GM10248 (cell line): ENCODE measurements around the gene COL19A1.

Experiments
- CTCF ChIA-PET: fragments of 300-600 bp; sonication (Branson Sonifier 250); formaldehyde crosslinking; extraction: SDS; loops from one replicate; lab custom pipeline; 2021; ENCODE audit warnings: antibody characterized with exemption; lab: Yijun Ruan, JAX
- POLR2A ChIA-PET: fragments of 350-650 bp; sonication (Branson Sonifier 250); formaldehyde crosslinking; extraction: SDS; loops from one replicate; lab custom pipeline; 2020; ENCODE audit warnings: antibody characterized with exemption; lab: Yijun Ruan, JAX
- DNase-seq: peaks from one replicate; pipeline ENCODE4 v3.0.0; 2012; ENCODE audit errors: extremely low spot score
- TF ChIP-seq, protein P1 (sequence below): IDR thresholded peaks from 2 replicates; pipeline ENCODE4 v1.5.1; 2012; ENCODE audit warnings: mild to moderate bottlenecking, low read depth; ENCODE audit errors: extremely low read depth, missing control alignments, control extremely low read depth

The COL19A1 gene

DNA sequence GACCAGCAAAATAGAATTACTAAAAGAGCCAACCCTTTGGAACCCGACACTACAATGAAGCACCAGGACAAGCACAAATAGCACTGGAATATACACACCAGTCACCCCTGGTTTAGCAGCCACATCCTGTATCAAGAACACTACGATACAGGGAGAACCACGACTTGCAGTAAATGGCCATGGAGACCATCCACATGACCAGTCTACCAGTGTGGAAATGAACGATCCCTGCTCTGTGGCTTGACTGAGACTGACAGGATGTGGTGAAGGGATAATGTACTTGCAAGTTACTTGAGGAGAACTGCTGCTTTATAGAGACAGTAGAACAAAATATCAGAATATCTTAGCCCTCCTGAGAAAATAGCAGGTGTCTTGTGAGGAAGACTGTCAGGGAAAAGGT lies 266.9 kb downstream of the COL19A1 start:
- CTCF ChIA-PET = interaction anchor here (1.1 kb wide), 1 partner anchor 19 kb away, joined by 3 read pairs; no protein-coding TSS in a partner anchor
- POLR2A ChIA-PET = no interaction called here
- DNase-seq = no peak
- TF ChIP-seq, protein P1, sequence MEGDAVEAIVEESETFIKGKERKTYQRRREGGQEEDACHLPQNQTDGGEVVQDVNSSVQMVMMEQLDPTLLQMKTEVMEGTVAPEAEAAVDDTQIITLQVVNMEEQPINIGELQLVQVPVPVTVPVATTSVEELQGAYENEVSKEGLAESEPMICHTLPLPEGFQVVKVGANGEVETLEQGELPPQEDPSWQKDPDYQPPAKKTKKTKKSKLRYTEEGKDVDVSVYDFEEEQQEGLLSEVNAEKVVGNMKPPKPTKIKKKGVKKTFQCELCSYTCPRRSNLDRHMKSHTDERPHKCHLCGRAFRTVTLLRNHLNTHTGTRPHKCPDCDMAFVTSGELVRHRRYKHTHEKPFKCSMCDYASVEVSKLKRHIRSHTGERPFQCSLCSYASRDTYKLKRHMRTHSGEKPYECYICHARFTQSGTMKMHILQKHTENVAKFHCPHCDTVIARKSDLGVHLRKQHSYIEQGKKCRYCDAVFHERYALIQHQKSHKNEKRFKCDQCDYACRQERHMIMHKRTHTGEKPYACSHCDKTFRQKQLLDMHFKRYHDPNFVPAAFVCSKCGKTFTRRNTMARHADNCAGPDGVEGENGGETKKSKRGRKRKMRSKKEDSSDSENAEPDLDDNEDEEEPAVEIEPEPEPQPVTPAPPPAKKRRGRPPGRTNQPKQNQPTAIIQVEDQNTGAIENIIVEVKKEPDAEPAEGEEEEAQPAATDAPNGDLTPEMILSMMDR = no peak

DNA sequence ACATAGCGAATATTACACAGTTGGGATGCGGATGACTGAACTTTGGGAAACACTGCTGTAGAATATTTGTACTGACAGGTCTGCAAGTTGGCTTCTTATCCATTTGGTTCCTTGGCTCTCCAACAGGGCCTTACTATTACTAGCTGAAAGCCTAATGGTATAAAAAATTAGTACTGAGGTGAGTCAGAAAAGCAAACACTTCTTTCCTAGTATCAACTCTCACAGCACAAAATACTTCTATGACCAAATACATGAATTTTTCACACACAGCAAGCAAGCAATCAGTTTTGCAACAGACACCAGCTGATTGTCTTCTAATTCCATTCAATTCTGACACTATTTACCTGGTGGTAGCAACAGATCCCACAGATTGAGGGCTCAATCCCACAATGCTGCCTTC lies 268.2 kb downstream of the COL19A1 start:
- POLR2A ChIA-PET = no interaction called here
- TF ChIP-seq, protein P1 = no peak
- CTCF ChIA-PET = interaction anchor here (0.7 to 1.5 kb wide), 4 partner anchors 12 to 30 kb away, joined by 3 to 4 read pairs (median 3); no protein-coding TSS in a partner anchor
- DNase-seq = no peak

DNA sequence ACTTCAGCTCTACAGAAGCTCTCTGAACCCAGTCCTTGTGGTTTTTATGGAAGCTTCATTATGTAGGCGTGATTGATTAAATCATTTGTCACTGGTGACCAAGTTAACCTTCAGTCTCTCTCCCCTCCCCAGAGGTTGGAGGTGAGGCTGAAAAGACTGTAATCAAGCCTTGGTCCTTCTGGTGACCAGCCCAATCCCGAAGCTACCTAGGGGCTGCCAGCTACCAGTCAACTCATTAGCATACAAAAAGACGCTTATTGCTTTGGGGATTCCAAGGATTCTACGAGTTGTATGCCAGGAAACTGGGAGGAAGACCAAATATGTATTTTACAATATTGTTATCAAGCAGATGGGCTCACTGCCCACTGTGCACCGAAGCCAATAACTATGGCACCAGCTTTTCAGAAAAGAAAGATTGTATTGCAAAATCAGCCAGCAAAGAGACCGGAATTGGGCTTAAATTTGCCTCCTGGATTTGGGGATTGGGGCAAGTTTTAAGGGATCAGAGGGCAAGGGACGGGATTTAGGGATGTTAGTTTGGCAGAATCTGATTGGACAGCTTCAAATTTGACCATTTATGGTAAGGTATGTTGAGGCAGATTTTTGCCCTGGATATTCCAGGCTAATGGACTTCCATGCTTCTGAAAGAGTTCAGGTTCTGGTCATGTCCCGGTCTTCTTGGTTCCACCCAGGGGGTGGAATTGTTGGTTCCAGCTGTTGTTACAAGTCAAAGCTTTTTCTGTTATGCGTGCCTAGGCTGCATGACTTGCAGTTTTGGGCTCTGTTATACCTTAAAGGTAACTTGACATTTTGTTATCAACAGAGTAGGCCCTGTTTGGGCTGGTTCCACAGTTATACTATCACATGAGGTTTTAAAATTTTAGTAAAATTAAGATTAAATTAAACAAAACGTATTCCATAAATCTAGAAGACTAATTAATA lies 269.1 kb downstream of the COL19A1 start:
- ChIA-PET CTCF (interaction anchor here (0.7 to 1.5 kb wide), 4 partner anchors 12 to 29 kb away, joined by 3 to 4 read pairs (median 3); no protein-coding TSS in a partner anchor), POLR2A (no interaction called here)
- TF ChIP-seq, protein P1 = no peak
- DNase-seq = no peak

DNA sequence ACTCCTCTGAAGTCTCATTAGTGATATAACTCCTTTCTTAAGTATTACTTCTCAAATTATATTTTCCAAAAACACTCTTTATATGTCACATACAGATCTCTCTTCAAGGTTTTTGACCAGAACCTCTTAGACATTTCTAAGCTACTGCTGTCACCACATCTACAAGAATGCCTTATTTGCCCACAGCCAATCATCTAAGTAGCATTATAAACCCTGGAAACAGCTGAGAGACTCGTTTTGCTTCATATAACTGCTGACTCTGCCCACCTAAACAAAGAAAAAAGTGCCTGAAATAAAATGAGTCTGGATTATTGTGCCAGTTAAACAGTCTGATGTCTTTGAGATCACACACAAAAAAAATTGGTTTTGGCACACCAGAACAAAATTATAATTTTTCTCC lies 270.6 kb downstream of the COL19A1 start:
- TF ChIP-seq, protein P1 = no peak

DNA sequence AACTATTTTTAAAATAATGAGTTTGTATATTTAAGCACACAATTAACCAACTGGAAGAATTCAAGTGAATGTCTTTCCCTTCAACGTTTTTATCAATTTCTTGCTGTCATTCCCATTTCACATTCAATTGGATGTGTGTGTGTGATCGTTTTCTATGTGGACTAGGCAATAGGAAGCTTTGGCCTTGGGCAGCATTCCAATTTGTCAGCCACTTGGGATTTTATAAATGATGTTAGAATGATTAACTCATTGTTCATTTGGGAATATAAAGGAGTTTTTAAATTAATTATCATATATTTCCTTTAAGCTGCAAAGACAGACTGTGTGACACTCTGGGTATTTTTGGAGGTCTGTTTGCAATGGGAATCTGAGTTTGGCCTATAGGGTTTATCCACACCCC lies 274.1 kb downstream of the COL19A1 start:
- TF ChIP-seq, protein P1 = no peak
- CTCF ChIA-PET = no interaction called here
- POLR2A ChIA-PET = no interaction called here
- DNase-seq = no peak

More for the DNA sequence above, 270.6 kb downstream of the COL19A1 start:
- CTCF ChIA-PET = no interaction called here
- no peak for DNase-seq
- POLR2A ChIA-PET = no interaction called here

DNA sequence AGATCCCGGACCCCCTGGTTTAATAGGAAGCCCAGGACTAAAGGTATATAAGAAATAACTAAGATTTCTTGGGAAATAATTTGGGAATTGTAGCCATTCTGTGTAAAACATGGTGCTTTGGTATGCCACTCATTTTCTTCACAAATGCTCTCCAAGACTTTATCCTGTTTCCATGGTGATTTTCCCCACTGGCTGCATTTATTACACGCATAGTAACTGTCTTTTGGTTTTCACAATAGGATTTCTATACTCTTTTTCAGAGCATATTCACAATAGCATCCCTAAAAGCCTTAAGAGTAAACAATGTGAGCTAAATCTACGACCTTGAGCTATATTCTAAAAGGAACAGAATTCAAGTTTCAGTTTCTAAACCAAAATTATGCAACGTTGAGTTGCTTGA lies 275.7 kb downstream of the COL19A1 start:
- DNase-seq = no peak
- CTCF ChIA-PET = no interaction called here
- POLR2A ChIA-PET = no interaction called here
- TF ChIP-seq, protein P1 = no peak
